HG03064 (cell line): ENCODE data around the gene CSPG4.

ENCODE experiments used
- ATAC-seq: cut with Tn5 transposase; IDR thresholded peaks from one replicate; pipeline ENCODE4 v1.9.1; 2021; ENCODE audit warnings: low read depth; ENCODE audit not compliant: unreplicated experiment

The CSPG4 gene

GRCh38 chr15:75651810-75652543 is 60.7 kb downstream of the CSPG4 start:
- ATAC-seq, result no peak

GRCh38 chr15:75650908-75651809 is 61.5 kb downstream of the CSPG4 start:
- no peak for ATAC-seq

- ATAC-seq, result no peak
Measured at GRCh38 chr15:75649848-75650247, 62.8 kb downstream of the CSPG4 start.

- ATAC-seq, result no peak
Measured at GRCh38 chr15:75649045-75649761, 63.4 kb downstream of the CSPG4 start.

- ATAC-seq, result no peak
Measured at GRCh38 chr15:75648156-75649000, 64.3 kb downstream of the CSPG4 start.

- no peak for ATAC-seq
Measured at GRCh38 chr15:75647370-75648155, 65.1 kb downstream of the CSPG4 start, which contains the start of gene SNX33. TSS of gene SNX33 (plus strand) at chr15:75647912. CDS start at chr15:75649103, 1,191 bp downstream.

- ATAC-seq, result no peak
Measured at GRCh38 chr15:75646944-75647364, 65.7 kb downstream of the CSPG4 start.

- ATAC-seq, result no peak
Measured at GRCh38 chr15:75646112-75646943, 66.3 kb downstream of the CSPG4 start.

GRCh38 chr15:75644376-75644775 is 68.3 kb downstream of the CSPG4 start:
- no peak for ATAC-seq

GRCh38 chr15:75641603-75642002 is 71.0 kb downstream of the CSPG4 start:
- no peak for ATAC-seq

GRCh38 chr15:75641179-75641503 is 71.5 kb downstream of the CSPG4 start:
- ATAC-seq, result no peak

- ATAC-seq, result peak; percentile 33
Measured at GRCh38 chr15:75640483-75641178, 72.0 kb downstream of the CSPG4 start.

GRCh38 chr15:75639709-75640482 is 72.8 kb downstream of the CSPG4 start, which contains the start of gene IMP3:
TSS of gene IMP3 (minus strand) at chr15:75640224. CDS start at chr15:75640168, 56 bp downstream.
- peak; percentile 93 for ATAC-seq

- no peak for ATAC-seq
Measured at GRCh38 chr15:75639191-75639708, 73.4 kb downstream of the CSPG4 start.

- no peak for ATAC-seq
Measured at GRCh38 chr15:75637245-75638009, 75.2 kb downstream of the CSPG4 start.

GRCh38 chr15:75636026-75636425 is 76.6 kb downstream of the CSPG4 start:
- ATAC-seq, result no peak
